ENCODE measurements around the gene ZCCHC7. TPM values are rescaled to one million over a fixed set of nuclear protein-coding genes. Genes with fewer than 3 reads are reported as not detected.
"Not testable (repeated sequence)": the region's sequence is repeated elsewhere in the genome, so short reads cannot be mapped to it uniquely, and the experiment has no call there.

ZCCHC7 gene
- total RNA-seq, 1 donor from 2014 or later, result 21.7 TPM

GRCh38 chr9:37290940-37291485 lies 170.6 kb downstream of the ZCCHC7 start:
- Histone ChIP-seq H4K20me1 (ENCODE audit: insufficient read depth, low read length) (no peaks in the 10 kb centered on the region), H3K36me3 (ENCODE audit: insufficient read depth, low read length) (no peaks in the 10 kb centered on the region), H3K4me1 (ENCODE audit: insufficient read depth, low read length) (no peaks in the 10 kb centered on the region), H3K27me3 (ENCODE audit: insufficient read depth, low read length) (no peaks in the 10 kb centered on the region), H3K4me2 (ENCODE audit: low read length) (peak overlapping the region; percentile 82), H2AFZ (ENCODE audit: low read depth, low read length) (no peak overlapping the region), H3K9me3 (ENCODE audit: insufficient read depth, low read depth, low read length) (no peaks in the 10 kb centered on the region), H3K4me3 (ENCODE audit: insufficient read depth, low read depth, low read length) (peak overlapping the region; percentile 42), H3K79me2 (ENCODE audit: insufficient read depth, low read length) (peaks cover 7% of the 10 kb centered on the region), H3K27ac (ENCODE audit: low read depth, low read length) (peak overlapping the region; percentile 88), H3K9ac (ENCODE audit: low read length) (peak overlapping the region; percentile 79)
- TF ChIP-seq CTCF (IDR thresholded peaks at IDR 0.05; ENCODE audit: insufficient read depth, low read depth, low read length) (no peak), EZH2 (IDR thresholded peaks at IDR 0.05; ENCODE audit: insufficient read depth, low read length) (no peak)
- no peaks in the 10 kb centered on the region for H3K36me3 Mint-ChIP-seq (ENCODE audit: low read depth, unreplicated experiment)
- no peaks in the 10 kb centered on the region for H3K9me3 Mint-ChIP-seq (ENCODE audit: unreplicated experiment)
- peak; percentile 72 for DNase-seq (ENCODE audit: low read depth)
- H3K27me3 Mint-ChIP-seq (ENCODE audit: low read depth, unreplicated experiment), result no peaks in the 10 kb centered on the region
- H3K4me1 Mint-ChIP-seq (ENCODE audit: low read depth, unreplicated experiment), result peaks cover 21% of the 10 kb centered on the region
- peak overlapping the region; percentile 10 for H3K4me3 Mint-ChIP-seq (ENCODE audit: unreplicated experiment)
- peak overlapping the region; percentile 99 for H3K27ac Mint-ChIP-seq (ENCODE audit: unreplicated experiment)
- FAIRE-seq, result peak; percentile 34

GRCh38 chr9:37291612-37292238 lies 171.4 kb downstream of the ZCCHC7 start:
- peaks cover 21% of the 10 kb centered on the region for H3K4me1 Mint-ChIP-seq (ENCODE audit: low read depth, unreplicated experiment)
- DNase-seq (ENCODE audit: low read depth); H3K9me3 Mint-ChIP-seq (ENCODE audit: unreplicated experiment); H3K36me3 Mint-ChIP-seq (ENCODE audit: low read depth, unreplicated experiment); H3K27me3 Mint-ChIP-seq (ENCODE audit: low read depth, unreplicated experiment); H3K4me2 ChIP-seq (ENCODE audit: low read length); H2AFZ ChIP-seq (ENCODE audit: low read depth, low read length); H3K27me3 ChIP-seq (ENCODE audit: insufficient read depth, low read length); H3K9ac ChIP-seq (ENCODE audit: low read length); H4K20me1 ChIP-seq (ENCODE audit: insufficient read depth, low read length); H3K9me3 ChIP-seq (ENCODE audit: insufficient read depth, low read depth, low read length); H3K36me3 ChIP-seq (ENCODE audit: insufficient read depth, low read length); H3K4me1 ChIP-seq (ENCODE audit: insufficient read depth, low read length); H3K4me3 ChIP-seq (ENCODE audit: insufficient read depth, low read depth, low read length); H3K4me3 Mint-ChIP-seq (ENCODE audit: unreplicated experiment); FAIRE-seq: not testable (repeated sequence)
- H3K27ac Mint-ChIP-seq (ENCODE audit: unreplicated experiment), result peak overlapping the region; percentile 99
- Histone ChIP-seq H3K27ac (ENCODE audit: low read depth, low read length) (peak overlapping the region; percentile 88), H3K79me2 (ENCODE audit: insufficient read depth, low read length) (peaks cover 12% of the 10 kb centered on the region)

GRCh38 chr9:37292896-37293295 lies 172.5 kb downstream of the ZCCHC7 start:
- no peak overlapping the region for H3K4me2 ChIP-seq (ENCODE audit: low read length)

More at GRCh38 chr9:37292896-37293295, 172.5 kb downstream of the ZCCHC7 start:
- Histone ChIP-seq H3K4me3 (ENCODE audit: insufficient read depth, low read depth, low read length) (no peak overlapping the region), H3K79me2 (ENCODE audit: insufficient read depth, low read length) (peaks cover 13% of the 10 kb centered on the region), H4K20me1 (ENCODE audit: insufficient read depth, low read length) (no peaks in the 10 kb centered on the region), H3K9ac (ENCODE audit: low read length) (no peak overlapping the region), H3K27me3 (ENCODE audit: insufficient read depth, low read length) (no peaks in the 10 kb centered on the region), H2AFZ (ENCODE audit: low read depth, low read length) (no peak overlapping the region), H3K9me3 (ENCODE audit: insufficient read depth, low read depth, low read length) (no peaks in the 10 kb centered on the region), H3K36me3 (ENCODE audit: insufficient read depth, low read length) (no peaks in the 10 kb centered on the region), H3K27ac (ENCODE audit: low read depth, low read length) (no peak overlapping the region), H3K4me1 (ENCODE audit: insufficient read depth, low read length) (no peaks in the 10 kb centered on the region)
- no peaks in the 10 kb centered on the region for H3K27me3 Mint-ChIP-seq (ENCODE audit: low read depth, unreplicated experiment)
- H3K27ac Mint-ChIP-seq (ENCODE audit: unreplicated experiment), result no peak overlapping the region
- H3K4me1 Mint-ChIP-seq (ENCODE audit: low read depth, unreplicated experiment), result peaks cover 21% of the 10 kb centered on the region
- no peak for TF ChIP-seq EZH2 (IDR thresholded peaks at IDR 0.05; ENCODE audit: insufficient read depth, low read length)
- TF ChIP-seq CTCF (IDR thresholded peaks at IDR 0.05; ENCODE audit: insufficient read depth, low read depth, low read length), result no peak
- DNase-seq (ENCODE audit: low read depth) (no peak), FAIRE-seq (no peak)
- no peak overlapping the region for H3K4me3 Mint-ChIP-seq (ENCODE audit: unreplicated experiment)
- H3K9me3 Mint-ChIP-seq (ENCODE audit: unreplicated experiment), result no peaks in the 10 kb centered on the region
- no peaks in the 10 kb centered on the region for H3K36me3 Mint-ChIP-seq (ENCODE audit: low read depth, unreplicated experiment)

Data from astrocyte (in vitro differentiated cells and primary cell).